ENCODE measurements around the gene DIPK1A. TPM values are rescaled to one million over a fixed set of nuclear protein-coding genes. Genes with fewer than 3 reads are reported as not detected.

The DIPK1A gene
- total RNA-seq, 1 experiment from 2014 or later = 2.3 TPM

GRCh38 chr1:92844439-92844838 is 116.8 kb downstream of the DIPK1A start:
- BruUV-seq (replicated peaks) = no TSS peak
- no peaks in the 10 kb centered on the region for H3K9me3 ChIP-seq
- ChIA-PET POLR2A (no interaction called here), CTCF (no interaction called here)
- no peaks in the 10 kb centered on the region for H3K27me3 ChIP-seq (replicated peaks; ENCODE audit: control insufficient read depth, insufficient read depth, low read length)
- no peaks in the 10 kb centered on the region for H3K4me1 ChIP-seq
- no peak for DNase-seq
- no peaks in the 10 kb centered on the region for H3K9me3 Mint-ChIP-seq (ENCODE audit: unreplicated experiment)
- no peak overlapping the region for H3K4me3 ChIP-seq (ENCODE audit: low read depth, low read length)
- H3K27me3 Mint-ChIP-seq (ENCODE audit: insufficient read depth, unreplicated experiment) = no peaks in the 10 kb centered on the region
- intact Hi-C loops (cut with micrococcal nuclease; ENCODE audit: unreplicated experiment) = no loop called here
- H3K36me3 Mint-ChIP-seq (ENCODE audit: insufficient read depth, unreplicated experiment) = peaks cover 55% of the 10 kb centered on the region
- H3K27ac Mint-ChIP-seq (ENCODE audit: unreplicated experiment) = no peak overlapping the region
- H3K4me3 Mint-ChIP-seq (ENCODE audit: unreplicated experiment) = no peak overlapping the region
- H3K4me1 Mint-ChIP-seq (ENCODE audit: low read depth, unreplicated experiment) = peaks cover 6% of the 10 kb centered on the region
- no peaks in the 10 kb centered on the region for H3K36me3 ChIP-seq (ENCODE audit: control insufficient read depth, insufficient read depth, low read length)
- no peak for TF ChIP-seq CTCF (IDR thresholded peaks at IDR 0.05; ENCODE audit: insufficient read depth in 1 of 2, low read depth in 1 of 2, low read length in 1 of 2, severe bottlenecking in 1 of 2, unreplicated experiment in 1 of 2)

- H3K9me3 Mint-ChIP-seq (ENCODE audit: unreplicated experiment) = no peaks in the 10 kb centered on the region
- Histone ChIP-seq H3K4me3 (ENCODE audit: low read depth, low read length) (no peak overlapping the region), H3K27me3 (replicated peaks; ENCODE audit: control insufficient read depth, insufficient read depth, low read length) (no peaks in the 10 kb centered on the region), H3K4me1 (no peaks in the 10 kb centered on the region), H3K36me3 (ENCODE audit: control insufficient read depth, insufficient read depth, low read length) (no peaks in the 10 kb centered on the region), H3K9me3 (no peaks in the 10 kb centered on the region)
- intact Hi-C loops (cut with micrococcal nuclease; ENCODE audit: unreplicated experiment) = no loop called here
- ChIA-PET CTCF (no interaction called here), POLR2A (no interaction called here)
- no peak overlapping the region for H3K4me3 Mint-ChIP-seq (ENCODE audit: unreplicated experiment)
- no peak for DNase-seq
- no TSS peak for BruUV-seq (replicated peaks)
- H3K27me3 Mint-ChIP-seq (ENCODE audit: insufficient read depth, unreplicated experiment) = no peaks in the 10 kb centered on the region
- H3K27ac Mint-ChIP-seq (ENCODE audit: unreplicated experiment) = no peak overlapping the region
- peaks cover 6% of the 10 kb centered on the region for H3K4me1 Mint-ChIP-seq (ENCODE audit: low read depth, unreplicated experiment)
- no peak for TF ChIP-seq CTCF (IDR thresholded peaks at IDR 0.05; ENCODE audit: insufficient read depth in 1 of 2, low read depth in 1 of 2, low read length in 1 of 2, severe bottlenecking in 1 of 2, unreplicated experiment in 1 of 2)
- H3K36me3 Mint-ChIP-seq (ENCODE audit: insufficient read depth, unreplicated experiment) = peaks cover 63% of the 10 kb centered on the region
Measured at GRCh38 chr1:92843429-92844352, 117.6 kb downstream of the DIPK1A start.

GRCh38 chr1:92843046-92843423 is 118.2 kb downstream of the DIPK1A start:
- ChIA-PET POLR2A (no interaction called here), CTCF (no interaction called here)
- Histone ChIP-seq H3K27me3 (replicated peaks; ENCODE audit: control insufficient read depth, insufficient read depth, low read length) (no peaks in the 10 kb centered on the region), H3K36me3 (ENCODE audit: control insufficient read depth, insufficient read depth, low read length) (no peaks in the 10 kb centered on the region), H3K4me3 (ENCODE audit: low read depth, low read length) (no peak overlapping the region), H3K9me3 (no peaks in the 10 kb centered on the region), H3K4me1 (no peaks in the 10 kb centered on the region)
- H3K9me3 Mint-ChIP-seq (ENCODE audit: unreplicated experiment) = no peaks in the 10 kb centered on the region
- H3K4me3 Mint-ChIP-seq (ENCODE audit: unreplicated experiment) = no peak overlapping the region
- H3K36me3 Mint-ChIP-seq (ENCODE audit: insufficient read depth, unreplicated experiment) = peaks cover 69% of the 10 kb centered on the region
- H3K4me1 Mint-ChIP-seq (ENCODE audit: low read depth, unreplicated experiment) = peaks cover 1% of the 10 kb centered on the region
- H3K27me3 Mint-ChIP-seq (ENCODE audit: insufficient read depth, unreplicated experiment) = no peaks in the 10 kb centered on the region
- intact Hi-C loops (cut with micrococcal nuclease; ENCODE audit: unreplicated experiment) = no loop called here
- H3K27ac Mint-ChIP-seq (ENCODE audit: unreplicated experiment) = no peak overlapping the region
- no peak for DNase-seq
- no peak for TF ChIP-seq CTCF (IDR thresholded peaks at IDR 0.05; ENCODE audit: insufficient read depth in 1 of 2, low read depth in 1 of 2, low read length in 1 of 2, severe bottlenecking in 1 of 2, unreplicated experiment in 1 of 2)
- BruUV-seq (replicated peaks) = no TSS peak
